Mesendoderm (in vitro differentiated cells): ENCODE measurements around the gene SLC4A5.
A peak's percentile ranks its signal among the peaks of the same experiment; 100 is the strongest.
"Not testable (repeated sequence)": the region's sequence is repeated elsewhere in the genome, so short reads cannot be mapped to it uniquely, and the experiment has no call there.

Experiments
- DNase-seq: peaks from one replicate; pipeline ENCODE4 v3.0.0; 2013
- H2AK5ac ChIP-seq: 2 replicates; pipeline ENCODE4 v1.6.1; 2013; ENCODE audit warnings: low read length, inconsistent platforms
- H2BK120ac ChIP-seq: 2 replicates; pipeline ENCODE4 v1.6.1; 2013; ENCODE audit warnings: low read depth, mild to moderate bottlenecking, low read length, moderate library complexity, mixed read lengths
- H2BK15ac ChIP-seq: replicated peaks from 2 replicates; pipeline ENCODE4 v1.6.1; 2013; ENCODE audit warnings: low read depth, mild to moderate bottlenecking, moderate library complexity
- H2BK5ac ChIP-seq: 2 replicates; pipeline ENCODE4 v1.6.1; 2013; ENCODE audit warnings: low read length, inconsistent platforms
- H3K18ac ChIP-seq: 2 replicates; pipeline ENCODE4 v1.6.1; 2013; ENCODE audit warnings: mild to moderate bottlenecking, low read length, mixed read lengths
- H3K23ac ChIP-seq: one replicate; pipeline ENCODE4 v1.6.1; 2013; ENCODE audit warnings: low read length
- H3K27ac ChIP-seq: 2 replicates; pipeline ENCODE4 v1.5.1; 2013; ENCODE audit warnings: low read depth, mild to moderate bottlenecking, inconsistent platforms, low read length, moderate library complexity
- H3K27me3 ChIP-seq: 2 replicates; pipeline ENCODE4 v1.6.1; 2013; ENCODE audit warnings: low read length, control low read depth, mild to moderate bottlenecking, inconsistent platforms; ENCODE audit not compliant: insufficient read depth, poor library complexity
- H3K36me3 ChIP-seq: 2 replicates; pipeline ENCODE4 v1.6.1; 2013; ENCODE audit warnings: low read length, inconsistent platforms; ENCODE audit not compliant: control insufficient read depth, insufficient read depth
- H3K4ac ChIP-seq: one replicate; pipeline ENCODE4 v1.6.1; 2013; ENCODE audit warnings: low read depth, mild to moderate bottlenecking, low read length, moderate library complexity
- H3K4me1 ChIP-seq: 2 replicates; pipeline ENCODE4 v1.6.1; 2013; ENCODE audit warnings: low read depth, low read length, inconsistent platforms; ENCODE audit not compliant: control insufficient read depth
- H3K4me2 ChIP-seq: 2 replicates; pipeline ENCODE4 v1.6.1; 2013; ENCODE audit warnings: low read length
- H3K4me3 ChIP-seq: 2 replicates; pipeline ENCODE4 v1.5.1; 2013; ENCODE audit warnings: mild to moderate bottlenecking, low read length
- H3K56ac ChIP-seq: one replicate; pipeline ENCODE4 v1.6.1; 2013; ENCODE audit warnings: low read length
- H3K79me1 ChIP-seq: 2 replicates; pipeline ENCODE4 v1.6.1; 2013; ENCODE audit warnings: low read length, inconsistent platforms
- H3K79me2 ChIP-seq: 2 replicates; pipeline ENCODE4 v1.6.1; 2013; ENCODE audit warnings: mild to moderate bottlenecking, low read length; ENCODE audit not compliant: control insufficient read depth, insufficient read depth
- H3K9ac ChIP-seq: 2 replicates; pipeline ENCODE4 v1.6.1; 2013; ENCODE audit warnings: low read length, inconsistent platforms
- H4K5ac ChIP-seq: one replicate; pipeline ENCODE4 v1.6.1; 2013; ENCODE audit warnings: low read length
- H4K8ac ChIP-seq: one replicate; pipeline ENCODE4 v1.6.1; 2013; ENCODE audit warnings: low read depth, mild to moderate bottlenecking, control low read depth, low read length, moderate library complexity
- WGBS: extraction: QIAGEN DNeasy Blood & Tissue Kit; methylation state at CpG from one replicate; pipeline ENCODE4 v1.1.7; 2013; ENCODE audit warnings: low lambda C conversion rate, missing lambda C conversion rate; ENCODE audit not compliant: insufficient coverage; ENCODE audit errors: extremely low coverage; 5-methylcytosine and 5-hydroxymethylcytosine counted together

SLC4A5 gene

GRCh38 chr2:74235041-74235440, 108.2 kb downstream of the SLC4A5 start:
- no CpG with 5 or more reads among the region's 5 CpGs for WGBS
- DNase-seq = no peak
- H3K9ac ChIP-seq = no peak overlapping the region
- no peaks in the 10 kb centered on the region for H3K36me3 ChIP-seq
- H3K23ac ChIP-seq = no peak overlapping the region
- H2BK15ac ChIP-seq = no peak overlapping the region
- H2AK5ac ChIP-seq = no peak overlapping the region
- no peak overlapping the region for H3K4me2 ChIP-seq
- no peak overlapping the region for H3K4me3 ChIP-seq
- no peak overlapping the region for H2BK120ac ChIP-seq
- H3K27ac ChIP-seq = no peak overlapping the region
- H2BK5ac ChIP-seq = no peak overlapping the region
- H3K27me3 ChIP-seq = no peaks in the 10 kb centered on the region
- H3K56ac ChIP-seq = no peak overlapping the region
- H3K79me2 ChIP-seq = no peaks in the 10 kb centered on the region
- H3K4me1 ChIP-seq = no peaks in the 10 kb centered on the region
- no peak overlapping the region for H3K4ac ChIP-seq
- H3K18ac ChIP-seq = no peak overlapping the region
- no peaks in the 10 kb centered on the region for H3K79me1 ChIP-seq
- no peak overlapping the region for H4K5ac ChIP-seq
- H4K8ac ChIP-seq = no peak overlapping the region

- no peak for DNase-seq
- Histone ChIP-seq H2BK5ac (no peak overlapping the region), H3K9ac (no peak overlapping the region), H3K4me3 (no peak overlapping the region), H3K4ac (no peak overlapping the region), H3K18ac (no peak overlapping the region), H2BK120ac (no peak overlapping the region), H2BK15ac (no peak overlapping the region), H3K23ac (no peak overlapping the region), H3K27me3 (no peaks in the 10 kb centered on the region), H3K4me2 (no peak overlapping the region), H4K8ac (no peak overlapping the region), H3K4me1 (no peaks in the 10 kb centered on the region), H3K56ac (no peak overlapping the region), H3K79me2 (no peaks in the 10 kb centered on the region), H4K5ac (no peak overlapping the region), H3K36me3 (no peaks in the 10 kb centered on the region), H2AK5ac (no peak overlapping the region), H3K79me1 (no peaks in the 10 kb centered on the region), H3K27ac (no peak overlapping the region)
Observed at GRCh38 chr2:74233648-74234047, 109.6 kb downstream of the SLC4A5 start.

GRCh38 chr2:74232426-74232825, 110.8 kb downstream of the SLC4A5 start:
- Histone ChIP-seq H2BK120ac (no peak overlapping the region), H3K27ac (no peak overlapping the region), H3K4me1 (no peaks in the 10 kb centered on the region), H3K36me3 (no peaks in the 10 kb centered on the region), H3K9ac (no peak overlapping the region), H3K56ac (no peak overlapping the region), H3K79me1 (no peaks in the 10 kb centered on the region), H4K5ac (no peak overlapping the region), H3K4me2 (no peak overlapping the region), H3K27me3 (no peaks in the 10 kb centered on the region), H2BK15ac (no peak overlapping the region), H4K8ac (no peak overlapping the region), H2BK5ac (no peak overlapping the region), H3K4me3 (no peak overlapping the region), H3K23ac (no peak overlapping the region), H3K79me2 (no peaks in the 10 kb centered on the region), H3K18ac (no peak overlapping the region), H3K4ac (no peak overlapping the region), H2AK5ac (no peak overlapping the region)
- no peak for DNase-seq
- WGBS = no CpG with 5 or more reads among the region's 6 CpGs

GRCh38 chr2:74229865-74230264, 113.4 kb downstream of the SLC4A5 start:
- H2BK5ac ChIP-seq, H2BK15ac ChIP-seq, H4K5ac ChIP-seq, H3K4me2 ChIP-seq, H3K27ac ChIP-seq, H3K79me2 ChIP-seq, DNase-seq, H3K9ac ChIP-seq, H3K36me3 ChIP-seq, H3K23ac ChIP-seq, H3K56ac ChIP-seq, H3K79me1 ChIP-seq, H4K8ac ChIP-seq, H3K27me3 ChIP-seq, H3K4ac ChIP-seq, H3K18ac ChIP-seq, H3K4me1 ChIP-seq, H3K4me3 ChIP-seq, H2BK120ac ChIP-seq, H2AK5ac ChIP-seq: not testable (repeated sequence)
- no CpG with 5 or more reads among the region's 5 CpGs for WGBS

GRCh38 chr2:74228772-74229171, 114.4 kb downstream of the SLC4A5 start:
- no CpG with 5 or more reads among the region's 4 CpGs for WGBS

GRCh38 chr2:74227646-74228045, 115.6 kb downstream of the SLC4A5 start:
- no peak overlapping the region for H2BK5ac ChIP-seq
- H3K18ac ChIP-seq = no peak overlapping the region
- no peaks in the 10 kb centered on the region for H3K27me3 ChIP-seq
- H3K79me2 ChIP-seq = no peaks in the 10 kb centered on the region
- WGBS = no CpG with 5 or more reads among the region's 5 CpGs
- H3K27ac ChIP-seq = no peak overlapping the region
- H3K4me1 ChIP-seq = no peaks in the 10 kb centered on the region
- H3K56ac ChIP-seq = no peak overlapping the region
- no peak overlapping the region for H2BK120ac ChIP-seq
- H3K9ac ChIP-seq = no peak overlapping the region
- H3K23ac ChIP-seq = no peak overlapping the region
- H3K4me3 ChIP-seq = no peak overlapping the region
- no peak overlapping the region for H4K5ac ChIP-seq
- no peak overlapping the region for H3K4me2 ChIP-seq
- H3K79me1 ChIP-seq = no peaks in the 10 kb centered on the region
- DNase-seq = peak; percentile 56
- no peak overlapping the region for H2AK5ac ChIP-seq
- H2BK15ac ChIP-seq = no peak overlapping the region
- no peak overlapping the region for H4K8ac ChIP-seq
- H3K36me3 ChIP-seq = no peaks in the 10 kb centered on the region
- H3K4ac ChIP-seq = no peak overlapping the region

More at GRCh38 chr2:74228772-74229171, 114.4 kb downstream of the SLC4A5 start:
- Histone ChIP-seq H3K36me3 (no peaks in the 10 kb centered on the region), H3K4ac (no peak overlapping the region), H3K79me1 (no peaks in the 10 kb centered on the region), H3K9ac (no peak overlapping the region), H3K4me3 (no peak overlapping the region), H2BK5ac (no peak overlapping the region), H2AK5ac (no peak overlapping the region), H3K56ac (no peak overlapping the region), H3K27ac (no peak overlapping the region), H4K5ac (no peak overlapping the region), H4K8ac (no peak overlapping the region), H3K4me2 (no peak overlapping the region), H3K79me2 (no peaks in the 10 kb centered on the region), H3K27me3 (no peaks in the 10 kb centered on the region), H2BK15ac (no peak overlapping the region), H3K18ac (no peak overlapping the region), H3K23ac (no peak overlapping the region), H3K4me1 (no peaks in the 10 kb centered on the region), H2BK120ac (no peak overlapping the region)
- no peak for DNase-seq
